Esophagus muscularis mucosa (tissue), 4 donors: ENCODE results near the gene NAPA.

Experiments
- EP300 ChIP-seq: sonication (generic); formaldehyde crosslinking; IDR thresholded peaks from one replicate; pipeline ENCODE4 v1.6.1; 2017; ENCODE audit warnings: antibody characterized with exemption
- POLR2A ChIP-seq: fragments of 450-650 bp; IDR thresholded peaks from one replicate; pipeline ENCODE4 v1.6.1; 2017; ENCODE audit warnings: antibody characterized with exemption, moderate library complexity, mild to moderate bottlenecking, low read depth
- POLR2AphosphoS5 ChIP-seq, 2 donors: sonication (generic); formaldehyde crosslinking; IDR thresholded peaks; one replicate each; pipeline ENCODE4 v1.6.1; 2017; ENCODE audit warnings: antibody characterized with exemption in 2 of 2
- TF ChIP-seq, protein P1 (sequence below), 3 experiments: fragments of 200-600 bp in 2 of 3; fragments of 450-650 bp in 1 of 3; sonication (generic) in 2 of 3; IDR thresholded peaks; one replicate each; pipeline ENCODE4 v1.5.1; 2017 to 2019; ENCODE audit warnings: antibody characterized with exemption in 3 of 3, mild to moderate bottlenecking in 2 of 3, moderate library complexity in 1 of 3

DNA sequence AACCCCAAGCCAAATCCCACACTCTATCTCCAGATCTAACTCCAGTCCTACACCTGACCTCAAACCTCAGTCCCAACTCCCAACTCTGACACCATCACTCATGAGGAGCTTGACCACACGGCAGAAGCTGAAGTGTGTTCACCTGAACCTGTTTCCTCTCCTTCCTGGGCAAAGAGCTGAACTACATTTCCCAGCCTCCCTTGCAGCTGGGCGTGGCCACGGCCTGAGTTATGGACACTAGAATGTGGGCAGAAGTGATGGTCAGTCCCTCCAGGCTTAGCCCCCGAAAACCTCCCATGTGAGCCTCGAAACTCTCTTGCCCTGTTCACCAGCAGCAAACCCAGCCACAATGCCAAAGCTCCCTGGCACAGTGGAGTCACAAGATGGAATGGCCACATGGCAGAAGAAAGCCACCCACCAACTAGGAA lies 76.1 kb downstream of the NAPA start:
- TF ChIP-seq, protein P1, sequence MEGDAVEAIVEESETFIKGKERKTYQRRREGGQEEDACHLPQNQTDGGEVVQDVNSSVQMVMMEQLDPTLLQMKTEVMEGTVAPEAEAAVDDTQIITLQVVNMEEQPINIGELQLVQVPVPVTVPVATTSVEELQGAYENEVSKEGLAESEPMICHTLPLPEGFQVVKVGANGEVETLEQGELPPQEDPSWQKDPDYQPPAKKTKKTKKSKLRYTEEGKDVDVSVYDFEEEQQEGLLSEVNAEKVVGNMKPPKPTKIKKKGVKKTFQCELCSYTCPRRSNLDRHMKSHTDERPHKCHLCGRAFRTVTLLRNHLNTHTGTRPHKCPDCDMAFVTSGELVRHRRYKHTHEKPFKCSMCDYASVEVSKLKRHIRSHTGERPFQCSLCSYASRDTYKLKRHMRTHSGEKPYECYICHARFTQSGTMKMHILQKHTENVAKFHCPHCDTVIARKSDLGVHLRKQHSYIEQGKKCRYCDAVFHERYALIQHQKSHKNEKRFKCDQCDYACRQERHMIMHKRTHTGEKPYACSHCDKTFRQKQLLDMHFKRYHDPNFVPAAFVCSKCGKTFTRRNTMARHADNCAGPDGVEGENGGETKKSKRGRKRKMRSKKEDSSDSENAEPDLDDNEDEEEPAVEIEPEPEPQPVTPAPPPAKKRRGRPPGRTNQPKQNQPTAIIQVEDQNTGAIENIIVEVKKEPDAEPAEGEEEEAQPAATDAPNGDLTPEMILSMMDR (IDR thresholded peaks at IDR 0.05): no peak
- no peak for TF ChIP-seq POLR2AphosphoS5 (IDR thresholded peaks at IDR 0.05)
- no peak for TF ChIP-seq EP300
- no peak for TF ChIP-seq POLR2A
